IPS-18c (cell line): Measurements from ENCODE around the gene KCNQ2.

Source experiments
- H3K4me3 ChIP-seq: 2 replicates; pipeline ENCODE4 v1.7.0; 2013; ENCODE audit warnings: low read depth, mild to moderate bottlenecking, low read length, moderate library complexity; ENCODE audit not compliant: insufficient read depth
- H3K9me3 ChIP-seq: one replicate; pipeline ENCODE4 v1.6.1; 2013; ENCODE audit warnings: mild to moderate bottlenecking, low read length, moderate library complexity; ENCODE audit not compliant: control insufficient read depth, insufficient read depth

The KCNQ2 gene

GRCh38 chr20:63357921-63358905, 114.2 kb downstream of the KCNQ2 start:
- H3K9me3 ChIP-seq, result no peaks in the 10 kb centered on the region
- no peak overlapping the region for H3K4me3 ChIP-seq

DNA sequence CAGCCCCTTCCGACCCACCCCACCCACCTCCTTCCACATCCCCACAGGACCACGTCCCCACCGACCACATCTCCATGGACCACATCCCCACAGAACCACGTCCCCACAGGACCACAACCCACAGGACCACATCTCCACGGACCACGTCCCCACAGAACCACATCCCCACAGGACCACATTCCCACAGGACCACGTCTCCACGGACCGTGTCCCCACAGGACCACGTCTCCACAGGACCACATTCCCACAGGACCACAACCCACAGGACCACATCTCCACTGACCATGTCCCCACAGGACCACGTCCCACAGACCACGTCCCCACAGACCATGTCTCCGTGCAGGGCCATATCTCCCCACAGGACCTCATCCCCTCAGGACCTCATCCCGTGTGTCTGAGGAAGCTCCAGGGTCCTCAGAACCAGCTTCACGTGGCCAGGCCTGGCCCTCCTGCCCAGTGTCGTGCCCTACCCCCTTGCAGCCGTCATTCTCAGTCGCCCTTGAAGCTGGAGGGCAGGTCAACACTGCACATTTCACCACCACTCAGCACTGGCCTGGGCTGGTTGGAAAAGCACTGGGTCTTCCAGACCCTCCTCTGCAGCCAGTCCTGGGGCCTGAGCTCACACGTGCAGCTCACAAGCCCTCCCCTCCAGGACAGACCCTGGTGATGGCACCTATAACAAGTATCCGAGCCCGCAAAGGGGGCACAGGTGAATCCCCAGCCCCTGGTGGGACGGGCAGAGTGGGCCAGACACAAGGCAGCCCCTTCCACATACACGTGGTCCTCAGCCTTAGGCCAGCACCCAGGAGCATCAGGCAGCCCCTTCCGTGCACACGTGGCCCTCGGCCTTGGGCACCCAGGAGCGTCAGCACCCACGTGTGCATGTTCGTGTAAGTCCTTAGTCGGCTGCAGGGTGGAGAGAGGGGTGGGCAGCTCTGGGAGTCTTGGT, 115.2 kb downstream of the KCNQ2 start:
- H3K4me3 ChIP-seq, result no peak overlapping the region

DNA sequence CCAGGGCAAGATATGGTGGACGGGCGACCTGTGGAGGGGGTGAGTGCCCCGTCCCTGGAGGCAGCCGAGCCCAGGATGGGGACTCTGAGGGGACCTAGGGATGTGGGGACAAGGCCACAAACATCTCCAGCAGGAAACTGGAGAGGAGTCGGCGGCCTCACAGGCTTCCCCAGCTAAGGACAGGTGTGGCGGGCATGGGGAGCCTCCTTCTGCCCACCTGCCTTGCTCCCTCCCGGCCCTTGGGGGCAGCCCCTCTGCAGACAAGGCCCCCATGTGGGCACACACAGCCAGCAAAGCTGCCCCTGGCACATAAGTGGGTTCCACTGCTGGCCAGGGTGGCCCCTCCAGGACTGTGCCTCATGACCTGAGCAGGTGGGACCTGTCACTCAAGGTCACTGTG, 115.9 kb downstream of the KCNQ2 start:
- H3K4me3 ChIP-seq, result no peak overlapping the region
- H3K9me3 ChIP-seq, result no peaks in the 10 kb centered on the region

More for the DNA sequence above, 115.2 kb downstream of the KCNQ2 start:
- H3K9me3 ChIP-seq, result no peaks in the 10 kb centered on the region

DNA sequence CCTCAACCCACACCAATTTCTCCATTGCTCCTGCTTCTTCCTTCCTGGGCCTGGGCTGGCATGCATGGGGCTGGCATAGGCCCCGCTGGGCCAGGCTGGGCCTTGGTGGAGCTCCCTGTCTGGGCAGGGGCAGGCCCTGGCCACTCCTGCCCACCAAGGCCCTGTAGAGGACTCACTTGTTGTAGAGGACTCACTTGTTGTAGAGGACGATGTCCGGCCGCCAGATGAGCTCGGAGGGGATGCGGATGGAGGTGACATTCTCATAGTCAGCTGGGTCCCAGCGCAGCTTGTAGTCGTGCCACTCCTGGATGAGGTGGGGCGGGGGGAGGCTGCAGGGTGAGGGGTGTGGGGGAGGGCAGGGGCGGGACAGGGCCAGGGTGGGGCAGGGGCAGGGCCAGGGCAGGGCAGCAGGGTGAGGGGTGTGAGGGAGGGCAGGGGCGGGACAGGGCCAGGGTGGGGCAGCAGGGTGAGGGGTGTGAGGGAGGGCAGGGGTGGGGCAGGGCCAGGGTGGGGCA, 116.6 kb downstream of the KCNQ2 start:
- Histone ChIP-seq H3K4me3 (no peak overlapping the region), H3K9me3 (no peaks in the 10 kb centered on the region)

DNA sequence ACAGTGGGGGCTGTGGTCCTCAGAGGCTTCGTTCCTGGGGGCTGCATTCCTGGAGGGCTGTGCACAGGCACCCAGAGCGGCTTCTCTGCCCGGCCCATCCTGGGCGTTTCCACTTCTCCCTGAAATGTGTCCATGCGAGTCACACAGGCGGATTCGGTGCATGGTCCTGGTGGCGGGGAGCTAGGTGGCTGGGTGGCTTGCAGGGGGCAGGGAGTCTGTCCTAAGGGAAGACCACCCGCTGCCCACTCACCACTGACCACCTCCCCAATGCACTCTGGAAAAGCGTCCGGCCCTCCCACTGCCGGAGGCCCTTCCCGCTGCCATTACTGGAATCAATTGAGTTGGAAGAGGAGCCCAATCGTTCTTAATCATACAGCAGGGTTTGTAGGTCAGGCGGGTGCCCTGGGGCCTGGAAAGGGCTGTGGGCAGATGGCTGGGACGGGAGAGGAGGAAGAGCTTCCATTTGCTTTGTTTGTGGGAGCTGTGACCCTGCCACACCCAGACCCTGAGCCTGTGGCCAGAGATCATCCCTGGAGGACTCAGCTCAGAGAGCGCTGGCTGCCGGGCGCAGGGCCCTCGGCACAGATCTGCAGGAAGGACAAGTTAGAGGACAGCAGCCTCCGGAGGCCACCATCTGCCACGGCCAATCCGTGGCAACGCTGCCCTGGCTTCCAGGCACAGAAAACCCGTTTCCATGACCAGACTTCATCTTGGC, 117.7 kb downstream of the KCNQ2 start:
- H3K9me3 ChIP-seq, result no peaks in the 10 kb centered on the region
- H3K4me3 ChIP-seq, result no peak overlapping the region

GRCh38 chr20:63352811-63353221, 119.6 kb downstream of the KCNQ2 start:
- H3K4me3 ChIP-seq, result no peak overlapping the region
- H3K9me3 ChIP-seq, result no peaks in the 10 kb centered on the region

- Histone ChIP-seq H3K4me3 (no peak overlapping the region), H3K9me3 (no peaks in the 10 kb centered on the region)
Observed at GRCh38 chr20:63351811-63352591, 120.5 kb downstream of the KCNQ2 start.

GRCh38 chr20:63351326-63351700, 121.1 kb downstream of the KCNQ2 start:
- H3K4me3 ChIP-seq, result no peak overlapping the region
- no peaks in the 10 kb centered on the region for H3K9me3 ChIP-seq

GRCh38 chr20:63350597-63351325, 121.7 kb downstream of the KCNQ2 start:
- Histone ChIP-seq H3K9me3 (no peaks in the 10 kb centered on the region), H3K4me3 (no peak overlapping the region)
